SIG-M5 treated with dmso at 0.1 percent for 504 hours (cell line): ENCODE results near the gene ATP11B.
"Not testable (repeated sequence)": the region's sequence is repeated elsewhere in the genome, so short reads cannot be mapped to it uniquely, and the experiment has no call there.

Experiments
- DNase-seq: peaks from one replicate; lab custom pipeline; 2025; ENCODE audit not compliant: unreplicated experiment; lab: John Stamatoyannopoulos, UW

ATP11B gene

DNA sequence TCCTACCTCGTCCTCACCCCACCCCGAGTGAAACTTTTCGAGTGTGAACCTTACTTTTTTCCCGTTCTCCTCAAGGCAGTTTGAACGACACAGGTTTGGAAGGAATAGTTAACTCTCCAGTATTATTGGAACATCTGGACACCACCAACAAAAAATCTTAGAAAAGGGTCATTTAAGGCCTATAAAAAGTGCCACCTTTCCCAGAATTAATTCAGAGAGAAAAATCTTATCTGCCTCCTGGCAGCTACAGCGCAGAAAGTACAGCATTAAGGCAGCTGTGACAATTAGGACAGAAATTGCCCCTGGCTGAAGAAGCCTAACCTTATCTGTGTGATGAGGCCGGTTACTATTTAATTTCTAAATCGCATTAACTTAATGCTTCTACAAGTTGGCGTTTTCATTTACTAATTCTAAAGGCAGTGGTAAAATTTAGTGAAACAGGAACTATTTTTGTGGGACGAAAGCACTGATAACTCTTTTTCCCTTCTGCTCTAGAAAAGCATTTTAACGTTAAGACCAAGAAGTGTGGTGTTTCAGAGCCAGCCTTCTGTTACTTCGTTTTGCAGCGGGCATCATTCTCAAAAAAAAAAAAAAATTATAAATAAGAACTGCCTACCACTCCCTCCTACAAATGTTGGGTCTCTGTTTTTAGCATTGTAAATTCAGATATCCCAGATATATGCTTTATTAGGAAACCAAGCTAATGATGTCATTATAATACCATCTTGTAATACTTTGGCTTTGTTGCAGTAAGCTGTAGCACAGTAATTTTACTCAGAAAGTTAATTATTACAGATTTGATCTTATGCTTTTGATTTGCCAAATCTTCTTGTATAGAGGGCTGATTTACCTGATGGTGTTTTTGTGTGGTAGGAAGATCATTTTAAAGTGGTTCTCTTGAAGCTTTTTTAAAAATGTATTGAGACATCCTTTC lies 1.4 kb downstream of the ATP11B start:
- peak; percentile 17 for DNase-seq

- DNase-seq, result peak; percentile 76
Observed at GRCh38 chr3:182795389-182795782, 2.1 kb downstream of the ATP11B start.

- DNase-seq, result no peak
Observed at GRCh38 chr3:182796310-182796709, 3.0 kb downstream of the ATP11B start.

DNA sequence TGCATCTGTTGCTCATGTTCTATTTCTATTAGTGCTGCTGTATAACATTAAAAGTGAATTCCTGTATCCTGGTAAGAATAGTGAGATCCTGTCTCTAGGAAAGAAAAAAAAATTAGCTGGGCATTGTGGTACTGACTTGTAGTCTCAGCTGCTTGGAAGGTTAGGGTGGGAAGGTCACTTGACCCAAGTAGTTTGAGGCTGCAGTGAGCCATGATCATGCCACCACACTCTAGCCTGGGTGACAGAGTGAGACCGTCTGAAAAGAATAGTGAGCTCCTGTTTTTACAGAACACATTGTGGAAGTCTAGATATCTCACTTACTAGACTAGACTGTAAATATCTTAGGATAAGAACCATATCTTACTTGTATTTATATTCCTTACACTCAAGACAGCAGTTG lies 4.6 kb downstream of the ATP11B start:
- no peak for DNase-seq

GRCh38 chr3:182799143-182799542 lies 5.8 kb downstream of the ATP11B start:
- DNase-seq, result not testable (repeated sequence)

DNA sequence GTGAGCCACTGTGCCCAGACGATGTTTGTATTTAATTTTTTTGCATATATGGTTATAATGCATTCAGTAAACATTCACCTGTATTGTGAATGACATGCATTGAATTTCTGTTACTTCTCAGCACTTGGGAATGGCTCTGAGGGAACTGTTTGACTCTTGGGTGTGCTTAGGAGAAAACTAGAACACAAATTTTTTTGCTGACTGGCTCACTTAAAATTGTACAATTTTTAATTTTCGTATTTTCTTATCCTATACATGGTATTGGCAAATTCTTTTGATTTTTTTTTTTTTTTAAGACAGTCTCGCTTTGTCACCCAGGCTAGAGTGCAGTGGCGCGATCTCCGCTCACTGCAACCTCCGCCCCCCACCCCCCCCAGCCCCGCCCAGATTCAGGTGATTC lies 7.2 kb downstream of the ATP11B start:
- no peak for DNase-seq

DNA sequence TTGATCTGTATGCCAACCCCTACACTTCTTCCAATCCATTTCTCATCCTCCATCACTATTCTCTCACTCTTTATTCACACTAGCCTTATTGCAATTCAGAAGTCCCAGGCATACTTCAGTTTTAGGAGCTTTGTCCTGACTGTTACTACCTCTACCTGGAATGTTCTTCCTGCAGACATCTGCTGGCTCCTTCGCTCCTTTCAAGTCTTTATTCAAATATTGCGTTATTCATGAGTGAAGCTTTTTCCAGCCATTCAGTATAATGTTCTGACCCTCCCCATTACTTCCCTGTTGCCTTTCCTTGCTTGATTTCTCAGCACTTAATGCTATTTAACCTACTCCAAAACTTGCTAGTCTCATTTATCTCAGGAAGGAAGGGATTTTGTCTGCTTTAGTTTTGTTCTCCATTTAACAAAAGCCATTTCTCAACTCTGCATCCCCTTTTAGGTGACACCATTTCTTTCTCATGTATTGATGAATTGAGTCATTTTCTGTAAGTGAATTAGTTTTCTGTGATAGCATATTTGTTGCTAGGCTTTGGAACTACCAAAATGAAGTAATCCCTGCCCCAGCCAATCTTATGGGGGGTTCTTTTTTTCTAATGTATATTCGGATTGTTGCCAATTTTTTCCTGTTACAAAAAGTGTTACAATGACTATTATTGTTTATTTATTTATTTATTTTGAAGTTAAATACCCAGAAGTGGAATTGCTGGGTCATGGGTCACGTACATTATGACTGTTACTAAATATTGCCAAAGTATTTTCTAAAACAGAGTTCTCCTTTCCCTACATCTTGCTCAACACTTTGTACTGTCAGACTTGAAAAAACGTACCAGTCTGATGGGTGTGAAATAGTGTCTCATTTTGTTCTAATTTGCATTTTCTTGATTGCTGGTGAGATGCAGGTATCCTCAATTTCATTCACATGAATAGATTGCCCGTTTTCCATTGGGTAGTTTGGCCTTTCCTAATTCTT lies 9.4 kb downstream of the ATP11B start:
- DNase-seq, result peak; percentile 93

- DNase-seq, result no peak
Observed at GRCh38 chr3:182803596-182803995, 10.3 kb downstream of the ATP11B start.

DNA sequence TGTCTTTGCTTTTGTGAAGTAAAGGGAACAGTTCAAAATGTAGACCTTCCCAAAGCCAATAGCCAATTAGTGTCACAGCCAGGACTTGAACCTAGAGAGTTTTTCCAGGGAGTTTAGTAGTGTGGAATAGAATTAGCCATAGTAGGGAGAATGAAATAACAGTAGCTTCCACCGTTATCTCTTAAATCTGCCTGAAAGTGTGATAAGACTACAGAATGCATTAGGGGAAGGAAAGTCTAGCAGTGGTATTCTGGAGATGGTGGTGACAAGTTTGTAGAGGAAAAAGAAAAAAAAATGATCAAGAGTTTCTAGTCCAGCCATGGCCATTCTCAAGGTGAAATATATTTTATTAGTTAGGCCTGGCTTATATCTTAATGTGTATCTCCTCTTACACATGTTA lies 13.8 kb downstream of the ATP11B start:
- no peak for DNase-seq

DNA sequence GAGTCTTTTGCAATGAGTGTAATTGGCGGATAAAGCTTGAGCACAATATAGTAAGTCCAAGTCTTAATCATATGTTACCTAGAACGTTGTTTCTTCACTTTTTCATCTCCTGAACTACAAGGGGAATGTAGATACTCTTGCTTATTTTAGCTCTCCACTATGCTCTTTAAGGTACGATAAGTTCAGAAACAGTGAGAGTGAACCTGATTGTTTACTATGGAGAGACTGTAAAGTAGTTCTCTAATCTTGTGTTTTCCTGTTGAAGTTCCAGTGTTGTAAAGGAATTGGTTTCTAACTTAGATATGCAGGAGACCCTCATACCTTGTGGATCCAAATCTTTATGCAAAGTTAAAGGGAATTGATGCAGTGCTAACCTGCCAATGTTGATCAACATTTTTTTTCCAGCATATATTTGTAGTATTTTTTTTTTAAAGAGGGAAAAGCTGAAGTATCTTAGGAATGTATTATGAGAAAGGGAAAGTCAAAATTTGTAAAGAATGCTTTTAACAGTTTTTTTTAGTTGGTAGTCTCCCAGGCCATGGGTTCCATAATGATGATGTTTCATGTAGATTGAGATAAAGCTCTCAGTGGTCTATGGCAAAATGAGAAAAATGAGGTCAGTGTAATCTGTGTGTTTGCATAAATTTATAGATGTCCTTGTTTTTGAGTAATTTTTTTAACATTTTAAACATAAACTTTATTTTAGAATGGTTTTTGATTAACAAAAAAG lies 14.9 kb downstream of the ATP11B start:
- no peak for DNase-seq

- DNase-seq, result no peak
Observed at GRCh38 chr3:182809531-182809930, 16.2 kb downstream of the ATP11B start.

- no peak for DNase-seq
Observed at GRCh38 chr3:182810574-182811268, 17.4 kb downstream of the ATP11B start.

DNA sequence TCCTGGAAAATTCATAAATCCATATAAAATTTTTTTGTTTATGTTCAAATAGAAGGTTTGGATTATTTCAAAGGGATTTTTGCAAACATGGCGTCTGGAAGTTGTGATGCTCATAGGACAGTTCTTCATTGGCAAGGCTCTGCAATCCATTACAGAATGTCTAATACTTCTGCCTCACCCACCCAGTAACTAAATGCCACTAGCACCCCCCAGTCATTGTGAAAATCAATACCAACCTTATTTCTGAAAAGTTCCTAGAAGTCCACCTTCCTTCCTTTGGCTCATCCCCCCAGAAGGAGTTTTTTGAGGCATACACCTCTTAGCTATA lies 17.9 kb downstream of the ATP11B start:
- DNase-seq, result no peak

DNA sequence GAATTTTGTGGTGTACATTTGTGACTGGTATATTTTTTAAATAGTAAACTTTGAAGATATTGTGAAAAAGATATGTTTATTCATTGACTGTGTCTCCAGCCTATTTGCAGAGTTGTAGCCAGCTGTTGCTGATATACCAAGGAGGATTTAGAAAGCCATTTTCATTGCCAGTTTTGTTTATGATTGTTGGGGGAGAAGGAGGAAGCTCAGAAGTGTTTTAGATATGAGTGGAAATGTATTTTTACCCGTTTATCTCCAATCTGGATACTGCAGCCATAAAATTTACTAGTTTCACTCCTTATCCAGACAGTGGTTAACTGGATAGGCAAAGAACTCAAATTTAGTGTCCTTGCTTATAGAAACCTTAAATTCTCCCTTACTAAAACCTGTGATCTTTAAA lies 18.8 kb downstream of the ATP11B start:
- DNase-seq, result no peak

DNA sequence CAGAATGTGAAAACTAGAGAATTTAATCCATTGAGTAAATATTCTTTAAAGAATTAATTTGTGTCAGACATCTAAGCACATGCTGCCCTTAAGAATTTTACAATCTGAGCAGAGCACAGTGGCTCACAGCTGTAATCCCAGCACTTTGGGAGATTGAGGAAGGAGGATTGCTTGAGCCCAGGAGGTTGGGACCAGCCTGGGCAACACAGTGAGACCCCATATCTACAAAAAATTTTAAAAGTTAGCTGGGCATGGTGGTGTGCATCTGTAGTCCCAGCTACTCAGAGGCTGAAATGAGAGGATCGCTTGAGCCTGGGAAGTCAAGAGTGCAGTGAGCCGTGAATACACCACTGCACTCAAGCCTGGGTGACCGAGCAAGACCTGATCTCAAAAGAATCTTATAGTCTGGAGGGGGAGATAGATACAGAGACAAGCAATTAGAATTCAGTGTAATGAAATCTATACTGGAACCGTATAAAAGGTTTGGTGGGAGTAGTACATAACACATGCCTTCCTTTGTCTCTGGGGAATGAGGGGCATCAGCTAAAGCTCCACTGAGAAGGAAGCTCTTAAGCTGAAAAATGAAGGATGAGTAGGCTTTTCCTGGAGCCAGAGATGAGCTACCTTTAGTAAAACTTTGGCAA lies 21.2 kb downstream of the ATP11B start:
- DNase-seq, result no peak

- no peak for DNase-seq
Observed at GRCh38 chr3:182816181-182816580, 22.9 kb downstream of the ATP11B start.

GRCh38 chr3:182818296-182818978 lies 25.1 kb downstream of the ATP11B start:
- no peak for DNase-seq

DNA sequence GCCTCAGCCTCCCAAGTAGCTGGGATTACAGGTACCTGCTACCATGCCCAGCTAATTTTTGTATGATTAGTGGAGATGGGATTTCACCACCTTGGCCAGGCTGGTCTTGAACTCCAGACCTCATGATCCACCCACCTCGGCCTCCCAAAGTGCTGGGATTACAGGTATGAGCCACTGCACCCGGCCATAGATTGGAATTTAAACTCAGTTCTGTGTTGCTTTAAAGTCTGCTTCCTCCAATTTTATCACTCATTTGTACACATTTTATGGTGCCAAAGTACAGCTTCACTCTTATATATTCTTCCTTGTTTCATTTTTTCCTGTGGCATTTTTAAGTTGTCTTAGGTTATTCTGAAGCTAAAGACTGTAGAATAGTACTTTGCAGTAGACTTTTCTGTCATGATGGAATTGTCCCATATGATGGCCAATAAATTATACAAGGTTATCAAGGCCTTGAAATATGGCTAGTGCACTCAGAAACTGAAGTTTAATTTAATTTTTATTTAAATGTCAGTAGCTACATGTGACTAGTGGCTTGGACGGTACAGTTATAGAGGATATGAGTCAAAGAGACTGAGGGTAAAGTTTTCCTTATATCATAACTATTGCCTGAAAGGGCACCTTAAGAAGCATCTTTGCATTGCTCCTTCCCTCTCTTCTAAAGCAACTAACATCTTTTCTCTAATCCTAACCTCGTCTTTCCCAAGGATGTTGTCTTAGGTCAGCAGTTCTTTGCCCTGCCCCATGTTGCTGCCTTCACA lies 28.1 kb downstream of the ATP11B start:
- no peak for DNase-seq

DNA sequence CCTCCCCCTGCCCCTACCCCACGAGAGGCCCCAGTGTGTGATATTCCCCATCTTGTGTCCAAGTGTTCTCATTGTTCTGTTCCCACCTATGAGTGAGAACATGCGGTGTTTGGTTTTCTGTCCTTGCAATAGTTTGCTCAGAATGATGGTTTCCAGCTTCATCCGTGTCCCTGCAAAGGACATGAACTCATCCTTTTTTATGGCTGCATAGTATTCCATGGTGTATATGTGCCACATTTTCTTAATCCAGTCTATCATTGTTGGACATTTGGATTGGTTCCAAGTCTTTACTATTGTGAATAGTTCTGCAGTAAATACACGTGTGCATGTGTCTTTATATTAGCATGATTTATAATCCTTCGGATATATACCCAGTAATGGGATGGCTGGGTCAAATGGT lies 29.0 kb downstream of the ATP11B start:
- DNase-seq, result not testable (repeated sequence)
